ENCODE results near the gene CDKN1C.

Gene CDKN1C

DNA sequence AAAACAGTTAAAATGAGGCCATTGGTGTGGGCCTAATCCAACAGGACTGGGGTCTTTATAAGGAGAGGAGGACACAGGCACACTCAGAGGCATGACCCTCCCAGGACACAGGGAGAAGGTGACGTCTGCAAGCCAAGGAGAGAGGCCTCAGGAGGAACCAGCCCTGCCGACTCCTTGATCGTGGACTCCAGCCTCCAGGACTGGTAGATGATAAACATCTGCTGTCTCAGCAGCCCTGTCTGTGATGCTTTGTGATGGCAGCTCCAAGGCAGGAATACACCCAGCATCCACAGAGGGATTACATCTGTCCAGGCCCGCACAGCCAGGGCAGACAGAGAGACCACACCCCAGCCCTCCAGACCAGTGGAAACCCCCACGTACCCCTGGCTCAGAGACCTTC, 18.4 kb downstream of the CDKN1C start:
- DNase-seq: no peak

DNA sequence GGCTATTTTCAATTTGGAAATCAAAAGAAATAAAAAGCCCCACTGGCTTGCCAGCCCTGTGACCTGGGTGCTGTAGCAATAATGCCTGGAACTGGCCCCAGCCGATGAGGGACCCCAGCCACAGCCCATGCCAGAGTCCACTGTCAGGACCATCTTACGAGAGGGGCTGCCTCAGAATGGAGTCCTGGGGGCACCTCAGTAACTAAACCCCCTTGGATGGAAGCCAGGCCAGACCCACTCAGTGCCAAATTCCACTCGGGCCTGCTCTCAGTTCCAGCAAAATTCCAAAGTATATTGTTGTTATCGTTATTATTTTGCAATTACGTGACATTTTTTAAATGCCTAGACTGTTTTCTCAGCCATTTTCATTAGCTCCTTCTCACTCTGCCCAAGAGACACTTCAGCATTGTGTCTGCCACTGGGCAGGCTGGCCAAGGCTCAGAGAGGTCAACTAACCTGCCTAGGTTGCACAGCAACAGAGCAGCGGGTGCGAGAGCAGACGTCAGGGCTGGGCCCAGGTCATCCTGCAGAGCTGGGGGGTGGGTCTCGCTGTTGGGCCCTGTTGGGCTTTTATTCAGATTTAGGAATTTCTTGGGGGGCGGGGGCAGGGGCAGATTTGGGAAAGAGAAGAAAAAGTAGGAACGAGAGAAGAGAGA, 19.5 kb downstream of the CDKN1C start:
- no peak for DNase-seq

DNA sequence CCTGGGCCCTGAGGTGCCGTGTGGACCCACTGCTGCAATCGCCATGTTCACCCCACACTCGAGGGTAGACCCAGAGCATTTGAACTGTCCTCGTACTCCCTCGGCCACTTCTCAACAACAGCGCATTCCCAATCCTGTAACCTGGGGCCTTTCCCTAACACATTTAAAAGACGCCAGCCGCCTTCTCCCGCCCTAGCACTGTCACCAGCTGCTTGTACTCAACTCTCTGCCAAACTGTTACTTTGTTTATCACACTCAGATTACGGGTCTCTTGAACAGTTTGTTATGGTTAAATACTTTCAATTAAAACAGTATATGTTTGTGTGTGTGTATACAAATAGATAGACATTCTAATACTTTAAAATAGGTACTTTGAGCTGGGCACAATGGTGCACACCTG, 20.7 kb downstream of the CDKN1C start:
- DNase-seq: no peak

DNA sequence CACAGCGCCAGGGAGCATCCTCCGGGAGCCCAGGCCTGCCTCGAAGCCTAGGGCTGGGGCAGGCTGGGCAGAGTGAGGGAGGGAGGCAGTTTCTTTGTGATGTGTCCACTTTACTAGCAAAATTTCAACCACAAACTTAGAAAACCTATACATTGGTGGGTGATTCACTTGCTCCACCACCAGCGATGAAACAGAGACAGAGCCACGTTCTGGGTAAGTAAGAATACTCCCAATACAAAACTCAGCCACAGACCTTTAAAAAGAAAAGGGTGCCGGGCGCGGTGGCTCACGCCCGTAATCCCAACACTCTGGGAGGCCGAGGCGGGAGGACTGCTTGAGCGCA, 22.3 kb downstream of the CDKN1C start:
- DNase-seq: no peak

DNA sequence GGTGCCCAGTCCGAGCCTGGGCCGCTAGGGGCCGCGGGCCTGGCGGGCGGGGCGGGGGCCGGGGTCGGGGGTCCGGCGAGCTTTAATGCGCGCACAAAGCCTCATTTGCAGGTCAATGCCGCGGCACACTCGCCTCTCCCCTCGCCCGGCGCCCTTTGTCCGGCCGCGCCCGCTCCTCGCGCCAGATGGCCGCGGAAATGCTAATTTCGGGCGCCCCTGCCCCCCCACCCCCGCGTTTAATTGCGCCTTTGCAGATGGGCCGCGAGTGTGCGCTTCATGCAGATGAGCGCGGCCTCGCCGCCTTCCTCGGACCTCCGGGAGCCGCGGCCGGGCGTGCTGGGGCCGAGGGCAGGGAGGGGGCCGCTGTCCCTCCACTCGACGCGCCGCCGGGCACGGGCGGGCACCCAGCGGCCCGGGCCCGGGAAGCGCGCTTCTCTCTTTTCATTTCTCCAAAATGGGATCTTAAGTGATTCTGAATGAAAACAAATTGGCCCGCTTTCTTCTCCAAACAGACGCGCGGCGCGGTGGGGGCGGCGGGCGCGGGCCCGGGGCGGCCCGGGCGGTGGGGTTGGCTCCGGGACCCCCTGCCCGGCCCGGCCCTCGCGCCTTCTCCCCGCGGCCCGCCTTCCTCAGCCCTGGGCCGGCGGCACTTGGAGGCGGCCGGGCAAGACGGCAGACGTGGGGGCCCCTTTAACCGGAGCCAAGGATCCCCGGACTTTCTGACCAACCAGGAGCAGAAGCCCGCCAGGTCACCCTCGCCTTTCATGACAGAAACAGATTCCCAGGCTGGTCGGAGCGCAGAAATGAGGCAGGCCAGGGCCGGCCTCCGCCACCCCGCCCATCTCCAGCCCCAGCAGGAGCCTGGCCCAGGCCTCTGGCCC, 22.9 kb downstream of the CDKN1C start:
- DNase-seq: no peak

DNA sequence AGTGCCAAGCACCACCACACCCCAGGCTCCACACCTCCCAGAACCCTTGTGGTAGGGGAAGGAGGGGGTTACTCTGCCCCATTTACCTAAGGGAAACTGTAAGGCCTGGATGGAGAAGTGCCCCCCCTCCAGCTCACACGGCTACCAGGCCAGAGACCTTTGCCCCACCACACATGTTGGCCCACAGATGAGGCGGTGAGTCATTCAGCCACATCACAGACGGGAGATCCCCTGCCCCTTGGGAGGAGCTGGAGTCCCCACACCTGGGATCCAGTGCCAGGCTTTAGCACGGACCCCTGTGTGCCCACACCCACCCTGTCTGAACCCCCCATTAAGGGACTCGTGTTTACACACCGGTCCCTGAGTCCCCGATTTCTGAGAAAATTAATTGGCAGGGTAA, 24.9 kb downstream of the CDKN1C start:
- DNase-seq: no peak

DNA sequence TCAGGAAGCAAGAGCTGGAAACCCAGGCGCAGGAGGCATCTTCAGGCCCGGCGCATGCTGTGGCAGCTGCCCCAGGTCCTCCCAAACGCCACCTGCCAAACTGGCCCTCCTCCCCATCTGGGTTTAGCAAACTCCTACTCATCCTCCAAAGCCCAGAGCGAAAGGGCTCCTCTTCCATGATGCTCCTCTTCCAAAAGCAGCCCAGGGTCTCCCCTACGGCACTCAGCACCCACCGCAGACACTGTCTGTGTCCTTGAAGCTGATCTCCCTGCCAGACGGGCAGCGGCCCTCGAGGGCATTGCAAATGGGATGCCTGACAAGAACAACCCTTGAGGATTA, 25.9 kb downstream of the CDKN1C start:
- DNase-seq: no peak

DNA sequence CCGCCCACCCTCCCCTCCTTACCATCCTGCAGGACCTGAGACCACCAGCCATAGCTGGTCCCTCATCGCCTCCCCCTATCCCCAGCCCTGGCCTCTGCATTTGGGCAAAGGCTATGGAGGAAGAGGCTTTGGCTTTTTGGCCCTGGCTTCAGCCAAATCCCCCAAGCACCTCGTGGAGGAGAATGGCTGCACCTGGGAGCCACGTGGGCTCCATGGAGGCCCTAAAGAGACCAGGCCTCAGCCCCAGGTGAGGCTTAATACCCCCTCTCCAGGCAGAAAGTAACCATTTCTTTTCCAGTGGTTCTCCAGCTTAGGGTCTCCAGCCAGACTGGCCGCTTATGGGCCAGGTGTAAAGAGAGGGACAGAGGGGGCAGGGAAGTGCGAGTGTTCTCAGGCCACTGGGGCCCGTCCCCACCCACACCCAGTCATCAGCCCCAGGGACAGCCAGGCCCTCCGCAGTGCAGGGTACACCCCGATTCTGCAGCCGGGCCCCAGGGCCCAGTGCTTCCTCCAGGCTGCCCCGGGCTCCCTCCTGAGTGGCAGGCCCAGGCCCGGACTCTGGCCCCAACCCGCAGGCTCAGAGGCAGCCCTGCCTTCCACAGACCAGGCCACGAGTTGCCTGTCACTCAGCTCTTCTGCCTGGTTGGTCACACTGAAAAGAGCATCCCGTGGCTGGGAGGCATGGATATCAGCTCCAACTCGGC, 26.4 kb downstream of the CDKN1C start:
- no peak for DNase-seq

DNA sequence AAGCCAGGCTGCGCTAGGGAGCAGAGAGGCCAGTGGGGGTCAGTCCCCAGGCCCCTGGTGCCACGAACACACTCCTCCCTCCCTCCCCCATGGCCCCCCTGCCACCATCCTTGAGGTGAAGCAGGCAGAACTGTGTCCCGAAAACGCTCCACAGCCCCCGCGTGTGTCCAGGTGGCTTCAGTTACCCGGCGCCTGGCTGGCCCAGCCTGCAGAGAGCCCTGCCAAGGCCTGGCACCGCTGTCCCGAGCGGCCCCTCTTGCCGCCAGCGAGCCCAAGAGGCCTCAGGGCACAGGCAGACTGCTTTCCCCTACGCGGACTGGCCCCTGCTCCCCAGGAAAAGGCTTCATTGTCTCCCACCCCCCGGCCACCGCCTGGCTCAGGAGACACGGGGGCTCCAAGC, 27.7 kb downstream of the CDKN1C start:
- DNase-seq: no peak

DNA sequence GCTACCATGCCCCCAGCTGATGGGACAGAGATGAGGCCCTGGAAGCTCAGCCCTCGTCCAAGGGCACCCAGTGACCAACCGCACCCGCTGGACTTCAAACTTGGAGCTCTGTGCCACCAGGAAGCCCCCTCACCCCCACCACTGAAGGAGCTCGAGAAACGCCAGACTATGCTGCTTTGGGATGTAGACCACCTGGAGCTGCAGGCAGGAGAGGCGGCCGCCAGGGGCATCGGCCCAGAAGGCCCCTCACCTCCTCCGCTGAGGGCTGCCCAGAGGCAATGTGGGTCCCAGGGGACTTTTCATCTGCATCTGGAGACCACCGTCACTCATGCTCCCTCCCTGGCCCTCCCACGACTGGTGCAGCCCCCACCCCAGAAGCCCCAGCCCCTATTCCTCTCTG, 28.3 kb downstream of the CDKN1C start:
- DNase-seq: no peak

DNA sequence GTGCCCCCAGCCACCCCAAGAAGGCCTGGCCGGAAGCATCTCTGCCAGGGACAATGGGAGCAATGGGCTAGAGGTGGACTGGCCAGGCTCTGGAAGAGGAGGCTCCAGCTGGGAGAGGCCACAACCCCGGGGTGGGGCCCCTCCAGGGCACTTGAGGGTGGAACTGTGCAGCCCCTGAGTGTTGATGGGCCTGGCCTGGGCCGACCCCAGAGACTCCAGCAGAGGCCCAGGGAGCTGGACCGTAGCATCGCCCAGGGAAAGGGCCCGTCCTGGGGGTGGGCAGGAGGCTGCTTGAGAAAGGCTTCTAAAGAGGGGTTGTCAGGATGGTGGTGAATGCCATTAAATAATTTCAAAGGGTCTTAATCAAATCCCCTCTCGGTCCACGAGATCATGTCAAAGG, 30.4 kb downstream of the CDKN1C start:
- DNase-seq: no peak

DNA sequence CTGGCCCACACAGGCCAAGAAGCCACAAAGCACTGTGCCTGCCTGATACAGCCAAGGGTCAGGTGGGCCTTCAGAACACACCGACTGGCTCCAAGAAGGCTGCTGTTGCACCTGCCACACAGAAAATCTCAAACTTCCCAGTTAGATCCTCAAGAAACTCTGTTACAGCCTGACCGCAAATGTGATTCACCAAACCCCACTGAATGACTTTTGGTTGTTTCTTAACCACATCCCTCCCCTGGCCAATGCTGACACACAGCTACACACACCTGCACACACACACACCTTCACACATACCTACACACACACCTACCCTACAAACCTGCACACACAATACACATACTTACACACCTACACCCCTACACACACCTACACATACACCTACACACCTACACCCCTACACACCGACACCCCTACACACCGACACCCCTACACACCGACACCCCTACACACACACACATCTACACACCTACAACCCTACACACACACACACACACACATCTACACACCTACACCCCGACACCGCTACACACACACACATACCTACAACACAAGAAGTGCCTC, 31.5 kb downstream of the CDKN1C start:
- DNase-seq: no peak

DNA sequence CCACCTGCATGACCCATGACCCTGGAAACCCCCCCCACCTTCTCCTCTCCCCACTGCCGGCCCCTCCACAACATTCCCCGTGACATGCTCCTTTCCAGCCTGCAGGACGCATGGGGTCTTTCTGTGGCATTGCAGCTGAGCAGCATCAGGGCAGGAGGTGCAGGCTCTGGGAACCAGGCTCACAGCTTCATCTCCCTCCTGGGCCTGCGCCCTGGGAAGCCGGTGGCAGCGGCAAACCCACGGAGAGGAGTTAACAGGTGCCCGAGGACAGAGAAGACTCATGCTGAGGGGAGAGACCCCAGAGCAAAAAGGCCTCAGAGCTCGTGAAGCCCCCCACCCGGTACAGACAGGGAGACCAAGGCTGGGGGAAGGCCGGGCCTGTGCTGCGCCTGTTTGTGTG, 32.2 kb downstream of the CDKN1C start:
- no peak for DNase-seq

DNA sequence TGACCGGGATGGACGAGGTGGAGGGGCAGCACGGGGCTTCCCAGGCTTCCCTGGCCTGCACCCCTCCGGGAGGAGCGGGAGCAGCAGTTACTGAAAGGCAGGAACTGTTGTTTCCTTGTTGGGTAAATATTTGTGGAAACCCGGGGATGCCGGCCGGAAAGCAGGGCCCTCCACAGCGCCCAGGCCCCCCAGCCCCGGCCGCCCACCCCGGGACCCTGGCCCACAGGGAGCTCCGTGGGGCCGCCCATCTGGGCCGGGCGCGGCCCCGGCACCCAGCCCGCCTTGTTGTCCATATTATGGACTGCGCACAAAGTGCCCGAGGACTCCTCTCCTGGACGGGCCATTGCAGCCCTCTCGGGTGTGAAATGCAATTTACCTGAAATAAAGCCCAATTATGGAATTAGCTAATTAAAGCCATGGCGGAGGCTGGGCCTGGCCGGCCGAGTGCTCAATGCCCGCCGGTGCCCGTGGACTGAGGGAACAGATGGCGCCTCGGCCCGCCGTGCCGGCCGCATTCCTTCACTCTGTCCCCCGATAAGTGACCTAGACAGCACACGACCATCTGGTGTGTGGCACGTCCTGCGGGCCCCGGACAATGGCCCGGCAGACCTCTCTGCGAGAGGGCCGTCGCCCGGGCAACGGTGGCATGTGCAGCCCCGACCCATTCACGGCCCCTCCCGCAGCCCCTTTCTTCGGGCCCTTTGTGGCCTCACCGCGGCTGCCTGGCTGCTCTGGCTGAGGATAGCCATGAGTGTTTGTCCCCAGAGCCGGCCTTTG, 35.4 kb downstream of the CDKN1C start:
- DNase-seq: no peak

DNA sequence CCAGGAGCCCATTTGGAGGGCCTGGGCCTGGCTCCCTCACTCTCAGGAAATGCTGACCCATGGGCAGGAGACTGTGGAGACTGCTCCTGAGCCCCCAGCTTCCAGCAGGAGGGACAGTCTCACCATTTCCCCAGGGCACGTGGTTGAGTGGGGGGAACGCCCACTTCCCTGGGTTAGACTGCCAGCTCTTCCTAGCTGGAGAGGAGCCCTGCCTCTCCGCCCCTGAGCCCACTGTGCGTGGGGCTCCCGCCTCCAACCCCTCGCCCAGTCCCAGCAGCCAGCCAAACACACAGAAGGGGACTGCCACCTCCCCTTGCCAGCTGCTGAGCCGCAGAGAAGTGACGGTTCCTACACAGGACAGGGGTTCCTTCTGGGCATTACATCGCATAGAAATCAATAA, 37.1 kb downstream of the CDKN1C start:
- DNase-seq: no peak

DNA sequence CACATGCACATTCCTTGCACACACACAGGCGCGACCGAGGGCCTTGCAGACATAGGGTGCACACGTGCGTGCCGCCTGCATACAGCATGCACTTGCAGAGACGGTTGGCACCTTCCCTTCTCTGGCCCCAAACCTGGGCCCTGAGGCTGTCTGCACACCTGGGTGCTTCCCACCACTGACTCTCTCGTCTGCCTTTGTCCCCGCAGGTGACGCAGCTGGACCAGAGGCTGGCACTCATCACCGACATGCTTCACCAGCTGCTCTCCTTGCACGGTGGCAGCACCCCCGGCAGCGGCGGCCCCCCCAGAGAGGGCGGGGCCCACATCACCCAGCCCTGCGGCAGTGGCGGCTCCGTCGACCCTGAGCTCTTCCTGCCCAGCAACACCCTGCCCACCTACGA, 38.0 kb downstream of the CDKN1C start:
- DNase-seq: no peak

DNA sequence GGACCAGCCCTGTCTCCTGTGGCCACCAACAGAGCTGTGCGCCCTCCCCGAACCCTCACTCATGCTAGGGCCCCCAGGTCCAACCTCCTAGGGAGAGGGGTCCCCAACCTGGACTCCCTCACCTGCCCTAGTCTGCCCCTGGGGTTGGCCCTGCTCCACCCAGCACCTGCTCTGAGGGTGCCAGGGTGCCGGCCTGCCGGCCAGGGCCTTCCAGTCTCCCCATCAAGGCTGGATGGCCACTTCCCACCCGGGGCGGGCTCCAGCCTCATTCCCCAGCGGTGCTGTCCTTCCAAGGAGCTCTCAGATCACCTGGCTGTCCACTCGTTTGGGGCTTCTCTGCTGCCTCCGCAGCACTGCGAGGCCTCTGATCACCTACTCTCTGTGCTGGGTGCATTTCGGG, 39.1 kb downstream of the CDKN1C start:
- no peak for DNase-seq

DNA sequence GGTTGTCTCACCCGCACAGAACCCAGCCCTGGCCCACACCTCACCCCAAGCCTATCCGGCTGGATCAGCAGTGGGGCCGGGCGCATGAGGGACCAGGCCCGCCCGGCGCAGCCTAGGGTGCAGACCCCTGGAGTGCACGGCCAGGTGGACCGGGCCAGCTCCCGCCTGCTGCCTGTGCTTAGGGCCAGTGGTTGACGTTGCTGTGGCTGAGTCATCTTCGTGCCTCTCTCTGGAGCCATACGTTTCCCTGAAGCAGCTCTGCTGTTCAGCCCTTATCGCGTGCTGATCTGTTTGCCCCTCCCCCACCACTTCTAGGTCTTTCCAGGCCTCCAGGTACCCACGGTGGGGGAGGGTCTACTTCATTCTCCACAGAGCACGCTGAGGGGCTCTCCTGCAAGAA, 39.5 kb downstream of the CDKN1C start:
- DNase-seq: no peak

DNA sequence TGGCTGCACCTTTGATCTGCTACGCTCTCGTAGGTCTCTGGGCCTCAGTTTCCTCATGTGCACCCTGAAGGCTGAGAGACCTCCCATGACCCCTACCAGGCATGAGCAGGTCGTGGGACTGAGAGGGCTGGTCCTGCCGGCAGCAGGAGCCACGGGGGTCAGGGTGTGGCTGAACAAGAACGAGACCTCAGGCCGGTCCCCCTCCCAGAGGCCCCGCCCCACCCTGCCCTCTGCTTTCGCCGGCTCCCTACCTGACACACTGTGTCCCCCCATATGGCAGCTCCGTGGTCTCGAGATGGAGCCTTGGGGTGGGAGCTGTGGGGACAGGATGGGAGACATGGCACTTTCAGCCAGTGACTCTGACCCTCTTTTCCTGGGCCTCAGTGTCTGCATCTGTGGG, 40.6 kb downstream of the CDKN1C start:
- DNase-seq: no peak

DNA sequence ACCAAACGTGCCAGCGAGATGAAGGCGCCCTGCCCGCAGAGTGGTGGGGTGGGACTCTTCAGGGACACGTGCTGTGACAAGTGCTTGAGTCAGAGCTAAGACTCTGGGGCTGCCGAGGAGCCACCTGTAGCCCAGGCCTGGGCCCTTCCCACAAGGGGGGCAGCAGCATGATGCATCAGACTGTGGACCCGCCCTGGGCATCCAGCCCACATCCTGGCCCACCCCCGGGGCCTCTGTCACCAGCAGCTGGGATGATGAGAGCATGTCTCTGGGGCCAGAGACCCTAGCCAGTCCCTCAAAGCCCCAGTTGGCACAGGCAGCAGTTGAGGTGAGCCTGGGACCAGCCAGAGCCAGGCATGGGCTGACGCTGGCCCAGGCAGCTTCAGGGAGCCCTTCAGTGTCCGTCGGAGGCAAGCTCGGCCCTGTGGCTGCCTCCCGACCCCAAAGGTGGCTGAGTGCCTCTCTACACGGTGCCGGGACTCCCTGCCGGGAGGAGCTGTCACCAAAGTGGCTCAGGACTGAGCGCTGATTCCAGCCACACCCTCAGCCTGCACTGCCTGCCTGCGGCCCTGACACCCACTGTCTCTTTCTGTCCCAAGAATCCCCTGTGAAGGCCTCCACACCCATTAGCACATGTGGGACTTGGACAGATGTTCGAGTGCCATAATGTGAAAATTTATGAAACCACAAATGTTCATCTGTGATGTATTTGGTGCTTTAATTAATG, 41.3 kb downstream of the CDKN1C start:
- DNase-seq: no peak

DNA sequence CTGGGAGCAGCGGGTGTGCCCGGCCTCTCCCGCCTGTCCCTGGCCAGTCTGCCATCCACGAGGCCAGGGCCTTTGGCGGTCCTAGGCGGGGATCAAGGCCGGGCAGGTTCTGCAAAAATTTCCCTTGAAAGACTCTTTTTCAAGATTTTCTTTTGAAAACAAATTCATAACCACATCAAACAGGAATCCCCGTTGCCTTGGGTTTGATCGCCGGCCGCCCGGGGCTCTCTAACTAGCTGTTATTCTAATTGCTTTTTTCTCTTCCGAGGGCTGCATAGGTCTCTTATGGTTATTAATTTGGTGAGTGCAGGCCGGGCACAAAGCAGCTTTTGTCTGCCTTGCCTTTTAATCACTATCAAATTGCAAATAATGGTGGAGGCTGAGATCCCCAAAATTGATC, 42.0 kb downstream of the CDKN1C start:
- no peak for DNase-seq

DNA sequence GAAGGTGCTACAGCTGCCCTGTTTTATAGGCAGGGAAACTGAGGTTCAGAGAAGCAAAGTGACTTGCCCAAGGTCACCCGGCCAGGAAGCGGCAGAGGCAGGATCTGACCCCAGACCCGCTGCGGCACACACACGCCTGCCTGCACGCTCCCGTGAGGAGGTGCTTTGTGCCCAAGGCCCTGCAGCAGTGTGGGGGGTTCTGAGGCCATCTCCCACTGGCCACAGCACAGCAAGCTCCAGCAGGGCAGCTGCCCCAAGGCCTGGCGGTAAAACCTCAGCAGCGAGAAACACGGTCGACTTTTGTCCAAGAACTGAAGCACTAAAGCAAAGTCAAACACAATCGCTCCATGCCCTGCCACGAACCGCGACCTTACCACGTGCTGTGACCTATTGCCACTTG, 42.7 kb downstream of the CDKN1C start:
- DNase-seq: no peak
